Muscle of leg (tissue), 11 donors: Measurements from ENCODE around the gene CHRNA1. TPM values are rescaled to one million over a fixed set of nuclear protein-coding genes. Genes with fewer than 3 reads are reported as not detected.

ENCODE experiments used
- DNase-seq: peaks from one replicate; pipeline ENCODE4 v3.0.0; 2013
- H3K27ac ChIP-seq: one replicate; pipeline ENCODE4 v1.5.1; 2013; ENCODE audit warnings: mild to moderate bottlenecking, low read length, control low read depth
- H3K27me3 ChIP-seq: one replicate; pipeline ENCODE4 v1.6.1; 2013; ENCODE audit warnings: low read length; ENCODE audit not compliant: control insufficient read depth, insufficient read depth
- H3K36me3 ChIP-seq: one replicate; pipeline ENCODE4 v1.6.1; 2013; ENCODE audit warnings: low read length; ENCODE audit not compliant: control insufficient read depth, insufficient read depth
- H3K4me1 ChIP-seq: one replicate; pipeline ENCODE4 v1.6.1; 2013; ENCODE audit warnings: low read length; ENCODE audit not compliant: control insufficient read depth, insufficient read depth
- H3K4me3 ChIP-seq: one replicate; pipeline ENCODE4 v1.5.1; 2013; ENCODE audit warnings: low read length, control low read depth
- H3K9me3 ChIP-seq: replicated peaks from 2 replicates; pipeline ENCODE4 v1.6.1; 2013; ENCODE audit warnings: low read depth, low read length; ENCODE audit not compliant: control insufficient read depth
- WGBS: methylation state at CpG from one replicate; pipeline ENCODE4 v1.1.5; 2013; ENCODE audit warnings: missing lambda C conversion rate; ENCODE audit not compliant: insufficient coverage; 5-methylcytosine and 5-hydroxymethylcytosine counted together
- polyA plus RNA-seq, 8 donors: library from polyadenylated mRNA; unstranded; fragments of 120-200 nt; gene quantifications; one replicate each; pipeline versions ENCODE4 v1.2.1 to v1.2.3, GENCODE V29; 2013; ENCODE audit warnings: inconsistent platforms in 1 of 8, low replicate concordance in 1 of 8; ENCODE audit not compliant: insufficient read length in 8 of 8, insufficient read depth in 1 of 8
- total RNA-seq: library from RNA; stranded (reverse); fragments of 120-200 nt; gene quantifications from one replicate; pipeline ENCODE4 v1.2.4, GENCODE V29; 2013

Gene CHRNA1
- total and polyA plus RNA-seq, 9 donors, result 94.9 to 157 (median 142) TPM

GRCh38 chr2:174750923-174751441, 13.3 kb downstream of the CHRNA1 start:
- Histone ChIP-seq H3K36me3 (peaks cover 47% of the 10 kb centered on the region), H3K4me3 (no peak overlapping the region), H3K27me3 (no peaks in the 10 kb centered on the region), H3K4me1 (peaks cover 4% of the 10 kb centered on the region), H3K27ac (no peak overlapping the region), H3K9me3 (no peaks in the 10 kb centered on the region)
- no CpG with 5 or more reads among the region's 5 CpGs for WGBS
- no peak for DNase-seq

GRCh38 chr2:174749793-174750192, 14.5 kb downstream of the CHRNA1 start:
- Histone ChIP-seq H3K27ac (no peak overlapping the region), H3K27me3 (no peaks in the 10 kb centered on the region), H3K9me3 (no peaks in the 10 kb centered on the region), H3K4me3 (no peak overlapping the region), H3K4me1 (peaks cover 2% of the 10 kb centered on the region), H3K36me3 (peaks cover 48% of the 10 kb centered on the region)
- DNase-seq, result no peak
- WGBS, result 83% methylated on average over 6 of the region's 8 CpGs

GRCh38 chr2:174748948-174749347, 15.3 kb downstream of the CHRNA1 start:
- no CpG with 5 or more reads among the region's 4 CpGs for WGBS
- Histone ChIP-seq H3K27me3 (no peaks in the 10 kb centered on the region), H3K4me1 (peaks cover 2% of the 10 kb centered on the region), H3K36me3 (peaks cover 45% of the 10 kb centered on the region), H3K4me3 (no peak overlapping the region), H3K27ac (no peak overlapping the region), H3K9me3 (no peaks in the 10 kb centered on the region)
- peak; percentile 49 for DNase-seq

- Histone ChIP-seq H3K27me3 (no peaks in the 10 kb centered on the region), H3K4me3 (no peak overlapping the region), H3K9me3 (no peaks in the 10 kb centered on the region), H3K4me1 (peaks cover 2% of the 10 kb centered on the region), H3K36me3 (peaks cover 25% of the 10 kb centered on the region), H3K27ac (no peak overlapping the region)
- WGBS, result 75% methylated on average over 1 of the region's 5 CpGs
- DNase-seq, result no peak
These were observed 19.1 kb downstream of the CHRNA1 start for GRCh38 chr2:174745142-174745541.

GRCh38 chr2:174744111-174744510, 20.2 kb downstream of the CHRNA1 start:
- DNase-seq, result no peak
- no peaks in the 10 kb centered on the region for H3K9me3 ChIP-seq
- H3K4me1 ChIP-seq, result peaks cover 2% of the 10 kb centered on the region
- H3K36me3 ChIP-seq, result peaks cover 17% of the 10 kb centered on the region
- 50% methylated on average over 1 of the region's 2 CpGs for WGBS
- H3K27ac ChIP-seq, result no peak overlapping the region
- no peaks in the 10 kb centered on the region for H3K27me3 ChIP-seq
- H3K4me3 ChIP-seq, result no peak overlapping the region

- H3K27me3 ChIP-seq, result no peaks in the 10 kb centered on the region
- no peak overlapping the region for H3K27ac ChIP-seq
- H3K4me1 ChIP-seq, result no peaks in the 10 kb centered on the region
- 70% methylated on average over 1 of the region's 3 CpGs for WGBS
- no peak overlapping the region for H3K4me3 ChIP-seq
- peaks cover 1% of the 10 kb centered on the region for H3K36me3 ChIP-seq
- no peak for DNase-seq
- H3K9me3 ChIP-seq, result no peaks in the 10 kb centered on the region
These were observed 23.6 kb downstream of the CHRNA1 start for GRCh38 chr2:174740721-174741120.

GRCh38 chr2:174738841-174739240, 25.4 kb downstream of the CHRNA1 start:
- Histone ChIP-seq H3K4me3 (no peak overlapping the region), H3K4me1 (no peaks in the 10 kb centered on the region), H3K27me3 (no peaks in the 10 kb centered on the region), H3K9me3 (no peaks in the 10 kb centered on the region), H3K36me3 (no peaks in the 10 kb centered on the region), H3K27ac (no peak overlapping the region)
- no peak for DNase-seq
- WGBS, result 85% methylated on average over 3 of the region's 4 CpGs

GRCh38 chr2:174731546-174731945, 32.7 kb downstream of the CHRNA1 start:
- Histone ChIP-seq H3K4me1 (peaks cover 8% of the 10 kb centered on the region), H3K27me3 (peaks cover 38% of the 10 kb centered on the region), H3K9me3 (no peaks in the 10 kb centered on the region), H3K4me3 (no peak overlapping the region), H3K36me3 (no peaks in the 10 kb centered on the region), H3K27ac (no peak overlapping the region)
- 90% methylated on average over 4 of the region's 7 CpGs for WGBS
- no peak for DNase-seq

- Histone ChIP-seq H3K4me1 (peaks cover 8% of the 10 kb centered on the region), H3K36me3 (no peaks in the 10 kb centered on the region), H3K27ac (no peak overlapping the region), H3K9me3 (no peaks in the 10 kb centered on the region), H3K27me3 (peaks cover 42% of the 10 kb centered on the region), H3K4me3 (peak overlapping the region; percentile 41)
- 56% methylated on average over 7 of the region's 12 CpGs for WGBS
- no peak for DNase-seq
These were observed 33.6 kb downstream of the CHRNA1 start for GRCh38 chr2:174730698-174731018.

- Histone ChIP-seq H3K27me3 (peaks cover 42% of the 10 kb centered on the region), H3K36me3 (no peaks in the 10 kb centered on the region), H3K9me3 (no peaks in the 10 kb centered on the region), H3K4me1 (peaks cover 8% of the 10 kb centered on the region), H3K4me3 (peak overlapping the region; percentile 41), H3K27ac (no peak overlapping the region)
- peak; percentile 27 for DNase-seq
- WGBS, result 2% methylated on average over 54 of the region's 59 CpGs
These were observed 34.2 kb downstream of the CHRNA1 start for GRCh38 chr2:174729797-174730697.
